ENCODE measurements around the gene SYDE2.

The SYDE2 gene

GRCh38 chr1:85116856-85117255 is 84.0 kb downstream of the SYDE2 start:
- DNase-seq, result no peak

GRCh38 chr1:85115933-85116332 is 84.9 kb downstream of the SYDE2 start:
- no peak for DNase-seq

GRCh38 chr1:85111695-85112094 is 89.1 kb downstream of the SYDE2 start:
- no peak for DNase-seq

GRCh38 chr1:85109475-85109874 is 91.3 kb downstream of the SYDE2 start:
- peak; percentile 14 for DNase-seq
